Stimulated activated naive CD4-positive, alpha-beta T cell treated with Interleukin-2 at 50 U/mL for 16 hours (primary cell): ENCODE data around the gene PAIP2.

Source experiments
- DNase-seq: peaks from one replicate; lab custom pipeline; 2025; lab: John Stamatoyannopoulos, UW

Gene PAIP2

DNA sequence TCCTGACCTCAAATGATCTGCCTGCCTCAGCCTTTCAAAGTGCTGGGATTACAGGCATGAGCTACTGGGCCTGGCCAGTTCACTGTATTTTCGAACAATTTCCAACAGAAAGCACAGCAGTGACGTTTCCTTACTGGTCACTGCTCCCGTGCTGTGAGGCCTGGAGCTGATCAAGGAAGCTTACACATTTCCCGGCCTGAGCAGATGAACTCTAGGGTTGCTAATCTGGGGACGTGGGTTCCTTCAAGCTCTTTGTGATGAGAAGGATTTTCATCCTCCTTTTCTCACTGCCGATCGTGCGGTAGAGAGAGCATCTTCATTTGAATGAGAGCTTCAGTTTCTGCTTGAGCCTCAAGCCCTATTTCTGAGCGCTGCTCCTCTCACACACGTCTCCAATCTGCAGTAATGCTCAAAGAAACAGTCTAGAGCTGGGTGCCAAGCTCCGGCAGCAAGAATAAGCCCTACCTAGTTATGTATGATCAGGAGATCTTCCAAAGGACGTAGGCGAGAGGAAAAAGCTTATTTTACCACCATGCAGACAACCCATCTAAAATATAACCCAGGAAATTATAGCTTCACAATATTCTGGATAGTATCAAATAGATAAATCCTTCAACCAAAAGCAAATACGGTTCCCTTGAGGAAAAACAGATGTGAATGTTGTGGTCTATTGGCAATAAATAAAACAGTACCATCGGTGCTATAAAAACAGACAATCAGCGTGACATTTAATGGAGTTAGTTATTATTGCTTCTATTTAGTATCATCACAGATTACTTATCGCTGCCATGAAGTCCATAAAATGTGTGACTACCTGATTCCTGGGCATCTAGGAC lies 69.6 kb downstream of the PAIP2 start:
- DNase-seq = no peak

DNA sequence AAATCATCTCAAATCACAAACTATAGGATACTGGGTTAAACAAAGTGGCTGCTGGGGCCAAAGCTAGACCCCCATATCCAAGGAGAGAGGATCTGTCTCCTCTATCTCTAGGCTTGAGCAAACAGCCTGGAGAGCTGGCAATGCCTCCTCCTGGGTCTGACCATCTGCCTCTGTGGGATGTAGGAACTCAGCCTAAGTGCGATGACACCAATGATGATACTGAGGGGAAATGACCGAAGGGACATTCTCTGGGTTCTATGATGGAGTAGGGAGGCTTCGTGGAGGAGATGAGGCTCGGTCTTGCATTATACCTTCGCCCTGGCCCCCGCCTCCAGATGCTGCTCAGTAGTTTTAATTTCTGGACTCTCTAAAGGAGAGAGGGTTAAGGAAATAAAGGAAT lies 71.5 kb downstream of the PAIP2 start:
- no peak for DNase-seq

DNA sequence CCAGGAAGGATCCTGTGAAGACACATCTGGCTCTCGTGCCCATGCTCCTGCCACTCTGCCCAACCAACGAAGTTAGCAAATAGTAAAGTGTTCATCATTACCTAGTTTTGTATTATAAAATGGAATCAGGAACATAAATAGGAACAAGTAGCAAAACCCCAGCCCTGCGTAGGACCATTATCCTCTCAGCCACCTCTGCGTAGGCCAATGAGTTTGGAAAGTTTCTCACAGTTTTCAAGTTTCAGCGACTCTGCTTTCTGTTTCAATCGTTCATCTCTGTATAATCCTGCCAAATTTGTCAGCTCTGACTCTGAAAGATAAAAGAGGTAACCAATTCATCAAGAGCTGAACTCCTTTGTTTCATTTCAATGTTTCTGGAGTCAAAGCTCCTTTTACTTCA lies 72.3 kb downstream of the PAIP2 start:
- DNase-seq = no peak

DNA sequence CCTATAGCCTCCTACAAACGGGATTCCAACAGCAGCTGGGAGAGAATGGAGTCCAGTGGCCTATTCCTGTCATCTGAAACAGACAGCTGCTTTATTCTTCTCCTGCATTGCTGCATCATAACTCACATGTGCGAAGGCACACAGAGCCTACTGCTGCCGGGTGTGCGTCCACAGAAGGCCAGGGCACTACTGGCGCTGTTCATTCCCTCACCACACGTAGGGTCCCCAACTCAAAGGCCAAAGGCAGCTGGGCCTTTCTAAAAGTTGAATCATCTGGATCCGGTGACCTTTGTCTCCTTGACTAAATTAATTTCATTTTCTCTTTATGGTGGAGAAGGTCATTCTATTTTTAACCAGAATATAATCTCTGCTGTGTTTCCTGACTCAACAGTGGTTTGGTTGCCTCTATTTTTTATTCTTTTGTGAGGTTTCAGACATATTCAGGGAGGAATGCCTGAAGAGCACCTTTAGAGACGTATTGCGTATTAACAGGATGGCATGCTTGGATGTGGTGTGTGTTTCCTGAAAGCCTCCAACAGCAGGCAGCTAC lies 73.0 kb downstream of the PAIP2 start:
- DNase-seq = no peak

DNA sequence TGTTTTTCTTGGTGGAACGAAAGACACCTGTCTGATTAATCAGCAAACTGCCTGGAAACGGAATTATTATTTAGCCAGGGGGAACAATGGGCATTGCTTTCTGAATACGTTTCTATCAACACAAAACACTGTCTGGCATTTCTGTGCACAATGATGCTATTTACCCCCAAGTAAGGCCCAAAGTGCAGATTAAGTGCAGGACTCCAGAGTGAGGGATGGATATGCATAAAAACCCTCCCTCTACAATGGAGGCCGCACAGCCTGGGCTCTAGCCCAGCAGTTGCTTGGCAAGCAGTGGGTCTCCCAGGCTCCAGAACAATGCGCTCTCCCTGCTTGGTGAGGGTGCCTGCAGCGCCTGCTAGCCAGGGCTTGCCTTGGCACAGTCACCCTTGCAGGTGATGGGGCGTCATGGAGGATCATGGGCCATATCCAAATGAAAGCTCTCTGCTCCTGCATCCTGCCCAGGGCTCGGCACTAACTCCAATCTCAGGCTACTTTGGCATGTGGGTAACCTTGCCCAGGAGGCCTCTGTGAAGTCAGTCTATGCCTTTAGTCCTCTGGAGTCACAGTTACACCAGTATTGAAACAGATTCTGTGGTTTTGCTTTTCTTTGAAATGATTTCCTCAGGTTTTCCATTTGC lies 73.7 kb downstream of the PAIP2 start:
- DNase-seq = peak; percentile 17

DNA sequence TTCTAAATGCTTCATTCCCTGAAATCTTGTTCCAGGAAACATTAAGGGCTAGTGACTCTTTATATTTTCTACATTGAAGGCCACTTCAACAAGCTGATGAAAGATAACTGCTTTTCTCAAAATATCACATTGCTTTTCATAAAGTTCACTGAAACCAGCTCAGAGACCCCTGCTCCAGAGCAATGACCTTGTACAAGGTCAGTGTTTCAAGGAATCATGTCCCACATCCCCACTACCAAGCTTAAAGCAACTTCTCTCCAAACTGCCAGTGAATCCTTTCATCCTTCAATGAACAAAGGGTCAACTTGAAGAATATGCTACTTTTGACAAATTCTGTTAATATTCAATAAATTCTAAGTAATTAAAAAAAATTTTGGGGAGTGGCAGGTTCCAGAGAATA lies 74.2 kb downstream of the PAIP2 start:
- DNase-seq = no peak

DNA sequence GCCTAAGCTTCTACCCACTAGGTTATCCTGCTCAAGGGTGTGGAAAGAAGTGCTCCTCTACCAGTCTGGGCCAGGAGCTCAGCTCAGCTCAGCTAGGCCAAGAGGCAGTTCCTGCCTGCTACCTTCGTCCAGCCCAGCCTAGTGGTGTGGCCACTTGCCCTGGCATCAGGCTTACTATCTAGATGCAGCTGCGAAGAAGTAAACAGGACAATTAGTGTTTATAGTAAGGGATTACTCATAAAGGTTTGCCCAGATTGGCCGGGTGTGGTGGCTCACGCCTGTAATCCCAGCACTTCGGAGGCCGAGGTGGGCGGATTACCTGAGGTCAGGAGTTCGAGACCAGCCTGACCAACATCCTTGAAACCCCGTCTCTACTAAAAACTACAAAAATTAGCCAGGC lies 75.0 kb downstream of the PAIP2 start:
- no peak for DNase-seq

DNA sequence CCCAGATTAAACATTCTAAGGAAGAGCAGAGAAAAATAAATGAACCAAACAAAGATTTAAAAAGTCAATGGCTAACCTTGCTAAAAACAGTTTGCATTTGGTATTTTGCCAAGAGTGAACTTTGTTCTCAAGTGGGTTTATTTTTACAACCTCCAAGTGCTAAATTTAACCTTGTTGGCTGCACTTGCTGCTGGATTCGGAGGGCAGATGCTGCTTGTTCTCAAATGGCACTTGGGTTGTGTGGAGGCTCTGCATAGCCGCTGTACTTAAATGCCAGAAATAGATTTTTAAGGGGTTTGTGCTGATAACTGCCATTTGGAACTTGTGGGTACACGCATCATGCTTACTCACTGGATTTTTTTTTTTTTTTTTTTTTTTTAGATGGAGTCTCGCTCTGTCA lies 75.6 kb downstream of the PAIP2 start:
- no peak for DNase-seq

DNA sequence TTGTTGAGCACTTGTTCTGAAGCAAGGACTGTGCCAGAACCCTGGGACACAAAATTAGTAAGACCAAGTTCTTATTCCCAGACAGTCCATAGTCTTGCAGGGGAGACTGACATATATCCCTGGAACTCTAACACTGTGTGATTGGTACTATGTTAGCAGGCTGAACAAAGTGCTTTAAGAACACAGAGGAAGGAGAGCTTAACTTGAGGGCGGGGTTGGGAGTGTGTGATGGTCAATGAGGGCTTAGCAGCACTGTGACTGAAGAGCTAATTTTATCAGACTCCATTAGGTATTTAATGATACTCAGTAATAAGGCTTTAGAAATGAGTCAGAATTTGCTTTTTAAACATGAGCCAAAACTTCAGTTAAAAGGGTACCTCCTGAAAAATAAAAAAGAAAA lies 77.1 kb downstream of the PAIP2 start:
- no peak for DNase-seq
